ENCODE data around the gene THUMPD1.
A peak's percentile ranks its signal among the peaks of the same experiment; 100 is the strongest.
"Not testable (repeated sequence)": the region's sequence is repeated elsewhere in the genome, so short reads cannot be mapped to it uniquely, and the experiment has no call there.

Gene THUMPD1

DNA sequence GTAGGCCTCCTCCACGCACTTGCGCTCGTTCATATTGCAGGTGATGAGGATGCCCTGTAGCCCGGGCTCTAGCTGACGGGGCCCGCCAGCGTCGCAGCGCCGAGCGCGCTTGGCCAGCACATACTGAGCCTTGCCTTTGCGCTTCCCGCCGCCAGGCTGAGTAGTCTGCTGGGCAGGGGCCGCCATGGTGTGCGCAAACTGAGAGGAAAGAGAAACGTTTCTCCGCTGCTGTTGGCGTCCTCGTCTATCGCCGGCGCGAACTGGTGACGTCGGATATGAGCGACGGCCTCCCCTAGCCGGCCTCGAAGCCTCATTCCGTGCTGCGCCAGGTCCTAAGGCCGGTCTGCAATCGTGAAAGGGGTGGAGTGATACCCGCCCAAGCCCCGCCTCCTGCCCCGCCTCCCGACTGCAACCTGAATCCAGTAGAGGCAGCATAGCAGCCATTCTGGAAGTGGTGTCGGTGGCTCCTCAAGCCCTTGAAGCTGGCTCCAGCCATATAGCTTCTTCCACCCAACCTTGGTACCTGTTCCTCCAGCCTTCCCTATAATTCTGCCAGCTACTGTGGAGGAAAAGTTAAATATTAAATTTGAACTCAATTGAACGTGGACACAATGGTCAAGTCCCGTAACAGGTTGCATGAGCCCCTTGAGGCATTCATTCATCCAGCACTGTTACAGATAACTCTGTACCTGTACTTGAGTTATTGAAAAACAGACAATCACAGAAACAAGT lies at the start of gene THUMPD1:
THUMPD1 (minus strand) TSS at position 265 of the 732 bp plus-strand sequence; CDS start at position 186, 79 bp downstream.
- peak; percentile 75 to 86 for DNase-seq

DNA sequence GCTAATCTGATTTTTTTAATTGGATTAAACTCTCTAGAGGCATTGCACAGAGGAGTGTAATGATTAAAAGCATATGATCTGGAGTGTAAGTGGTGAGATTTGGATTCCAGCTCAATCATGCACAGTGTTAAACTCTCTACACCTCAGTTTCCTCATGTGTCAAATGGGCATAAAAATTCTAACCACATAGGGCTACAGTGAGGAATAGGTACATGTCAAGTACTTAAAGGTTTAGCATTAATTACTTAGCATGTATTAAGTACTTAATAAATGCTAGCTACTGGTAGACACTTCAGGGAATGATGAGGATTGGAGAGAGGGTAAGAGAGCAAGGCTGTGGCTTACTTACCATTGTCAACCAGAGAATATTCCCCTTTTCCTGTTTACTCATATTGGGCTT lies 47.5 kb upstream of the THUMPD1 start:
- no peak for DNase-seq

GRCh38 chr16:20784204-20784603 lies 42.6 kb upstream of the THUMPD1 start:
- no peak for DNase-seq

GRCh38 chr16:20782470-20782869 lies 40.9 kb upstream of the THUMPD1 start:
- no peak for DNase-seq

DNA sequence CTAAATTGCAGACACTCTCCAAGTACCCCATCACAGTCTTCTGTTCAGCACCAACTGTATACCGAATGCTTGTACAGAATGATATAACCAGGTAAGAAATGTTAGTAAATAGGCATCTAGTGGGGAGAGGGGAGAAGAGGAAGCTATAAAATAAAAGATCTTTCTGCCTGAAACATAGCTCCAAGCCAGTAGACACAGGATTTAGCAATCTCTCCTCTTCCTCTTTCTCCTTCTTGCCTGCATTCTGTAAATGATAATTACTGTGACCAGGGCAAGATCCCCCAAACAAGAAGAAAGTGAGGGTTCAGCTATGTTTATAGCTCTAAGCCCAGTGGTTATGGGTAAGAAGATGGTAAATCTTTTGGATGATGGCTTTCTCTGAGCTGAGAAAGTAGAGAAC lies 40.1 kb upstream of the THUMPD1 start:
- DNase-seq, result no peak

- peak in 1 of 2 donors; percentile 1 for DNase-seq
Measured at GRCh38 chr16:20774703-20775362, 33.2 kb upstream of the THUMPD1 start.

DNA sequence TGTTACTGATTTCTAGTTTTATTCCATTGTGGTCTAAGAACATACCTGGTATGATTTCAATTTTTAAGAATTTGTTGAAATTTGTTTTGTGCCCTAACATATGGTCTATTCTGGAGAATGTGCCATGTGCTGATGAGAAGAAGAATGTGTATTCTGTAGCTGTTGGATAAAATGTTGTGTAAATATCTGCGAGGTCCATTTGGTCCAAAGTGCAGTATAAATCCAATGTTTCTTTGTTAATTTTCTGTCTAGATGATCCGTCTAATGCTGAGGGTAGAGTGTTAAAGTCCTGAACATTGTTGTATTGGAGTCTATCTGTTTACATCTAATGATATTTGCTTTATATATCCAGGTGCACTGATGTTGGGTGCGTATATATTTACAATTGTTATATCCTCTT lies 32.1 kb upstream of the THUMPD1 start:
- no peak for DNase-seq

DNA sequence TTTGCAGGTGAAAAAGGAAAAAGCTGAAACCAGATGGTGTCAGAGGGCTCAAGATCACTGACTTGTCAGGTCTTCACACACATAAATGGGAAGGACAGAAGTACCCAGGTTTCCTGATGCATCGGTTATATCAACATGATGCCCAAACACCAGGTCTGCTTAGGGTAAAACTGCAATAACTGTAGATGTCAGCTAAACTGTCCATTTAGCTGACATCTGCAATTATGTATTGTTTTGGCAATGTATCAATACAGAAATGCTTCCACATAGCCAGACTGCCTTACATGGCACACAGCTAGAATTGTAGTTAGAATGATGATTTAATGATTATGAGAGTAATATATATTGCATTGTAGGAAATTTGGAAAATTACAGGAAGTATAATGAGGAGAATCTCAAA lies 27.2 kb upstream of the THUMPD1 start:
- no peak for DNase-seq

DNA sequence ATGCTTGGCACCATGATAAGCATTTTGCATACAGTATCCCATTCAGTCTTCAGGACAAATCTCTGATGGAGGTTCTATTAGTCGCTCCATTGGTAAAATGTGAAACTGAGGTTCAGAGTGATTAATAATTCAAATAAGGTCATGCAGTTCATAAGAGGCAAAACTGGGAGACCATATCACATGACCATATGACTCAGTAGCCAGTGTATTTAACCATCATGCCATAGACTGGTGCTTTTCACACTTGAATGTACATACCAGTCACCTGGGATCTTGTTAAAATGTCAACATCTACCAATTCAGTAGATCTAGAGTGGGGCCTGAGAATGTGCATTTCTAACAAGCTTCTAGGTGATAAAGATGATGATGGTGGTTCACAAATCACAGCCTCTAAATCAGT lies 26.5 kb upstream of the THUMPD1 start:
- no peak for DNase-seq

- DNase-seq, result no peak
Measured at GRCh38 chr16:20767577-20767976, 26.0 kb upstream of the THUMPD1 start.

- DNase-seq, result no peak
Measured at GRCh38 chr16:20766294-20766693, 24.7 kb upstream of the THUMPD1 start.

DNA sequence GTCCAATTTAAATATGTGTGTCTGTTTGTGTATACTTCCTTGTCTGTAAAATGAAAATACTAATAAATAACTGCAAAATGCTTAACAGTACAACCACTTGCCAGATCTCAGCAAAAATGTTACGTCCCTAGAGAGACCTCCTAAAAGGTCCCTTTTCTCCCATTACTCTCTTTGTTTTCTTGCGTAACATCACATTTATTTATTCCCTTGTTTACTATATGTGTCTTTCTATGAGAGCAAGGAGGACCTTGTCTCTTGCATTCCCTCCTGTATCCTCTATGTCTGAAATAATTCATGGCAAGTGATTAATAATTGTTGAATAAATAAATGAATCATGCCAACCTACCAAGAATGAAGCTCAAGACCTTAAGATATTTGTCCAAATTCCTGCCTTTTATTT lies 24.1 kb upstream of the THUMPD1 start:
- DNase-seq, result no peak

DNA sequence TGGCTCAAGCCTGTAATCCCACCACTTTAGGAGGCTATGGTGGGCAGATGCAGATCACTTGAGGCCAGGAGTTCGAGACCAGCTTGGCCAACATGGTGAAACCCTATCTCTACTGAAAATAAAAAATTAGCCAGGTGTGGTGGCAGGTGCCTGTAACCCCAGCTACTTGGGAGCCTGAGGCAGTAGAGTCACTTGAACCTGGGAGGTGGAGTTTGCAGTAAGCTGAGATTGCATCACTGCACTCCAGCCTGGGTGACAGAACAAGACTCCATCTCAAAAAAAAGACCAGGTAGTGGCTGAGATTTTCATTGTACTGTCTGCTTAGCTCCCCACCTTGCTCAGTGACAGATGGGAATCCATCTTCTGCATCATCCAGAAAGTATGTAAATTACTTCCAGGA lies 22.8 kb upstream of the THUMPD1 start:
- DNase-seq, result not testable (repeated sequence)

DNA sequence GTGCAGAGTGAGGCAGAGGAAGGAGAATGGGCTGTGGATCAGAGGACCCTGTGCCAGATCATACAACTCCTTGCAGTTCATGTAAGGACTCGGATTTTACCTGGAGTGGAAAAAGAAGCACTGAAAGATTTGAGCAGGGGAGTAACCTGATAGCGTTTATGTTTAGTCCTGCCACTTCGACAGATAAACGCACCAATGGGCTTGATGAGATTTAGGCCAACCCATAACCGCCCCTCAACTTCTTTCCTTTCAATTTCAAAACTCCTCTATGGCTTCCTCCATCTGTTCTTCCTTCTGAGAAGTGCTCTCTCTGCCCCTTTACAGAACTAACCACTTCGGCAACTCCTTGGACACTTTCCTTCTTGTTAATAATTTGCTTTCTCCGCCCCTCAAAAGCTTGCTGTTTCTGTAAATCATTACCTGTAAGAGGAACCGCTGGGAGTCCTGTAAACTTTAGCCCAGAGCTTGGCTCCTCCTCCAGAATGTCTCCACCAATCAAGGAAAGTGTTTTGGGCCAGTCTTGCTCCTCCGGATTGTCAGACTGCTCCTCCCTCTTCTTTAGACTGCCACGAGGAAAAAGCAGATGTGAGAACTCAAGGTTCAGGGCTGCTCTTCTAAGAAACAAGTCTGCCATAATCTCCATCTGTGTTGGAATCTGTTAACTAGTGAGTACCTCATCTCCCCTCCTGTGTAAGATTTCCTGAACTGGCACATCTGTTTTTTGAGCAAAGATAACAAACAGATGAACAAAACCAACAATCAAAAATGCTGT lies 22.0 kb upstream of the THUMPD1 start, which contains the start of gene ACSM3:
ACSM3 (plus strand) TSS at position 554 of the 772 bp plus-strand sequence. CDS start 6,021 bp downstream, outside the sequence.
- peak; percentile 5 to 13 for DNase-seq

GRCh38 chr16:20762404-20763123 lies 20.9 kb upstream of the THUMPD1 start:
- DNase-seq, result no peak

DNA sequence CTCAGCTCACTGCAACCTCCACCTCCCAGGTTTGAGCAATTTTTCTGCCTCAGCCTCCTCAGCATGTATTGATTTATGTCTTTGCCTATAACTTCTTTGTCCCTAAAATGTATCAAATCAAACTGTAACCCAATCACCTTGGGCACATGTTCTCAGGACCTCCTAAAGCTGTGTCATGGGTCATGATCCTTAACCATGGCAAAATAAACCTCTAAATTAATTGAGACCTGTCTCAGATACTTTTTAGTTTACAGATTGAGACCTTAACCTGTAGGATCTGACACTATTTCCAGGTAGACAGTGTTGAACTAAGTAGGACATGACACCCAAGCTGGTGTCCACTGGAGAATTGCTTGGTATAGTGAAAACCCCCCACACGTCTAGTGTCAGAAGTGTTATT lies 19.6 kb upstream of the THUMPD1 start:
- DNase-seq, result no peak

GRCh38 chr16:20760346-20760745 lies 18.7 kb upstream of the THUMPD1 start:
- no peak for DNase-seq

- DNase-seq, result not testable (repeated sequence)
Measured at GRCh38 chr16:20755799-20756198, 14.2 kb upstream of the THUMPD1 start.

- no peak for DNase-seq
Measured at GRCh38 chr16:20755238-20755637, 13.6 kb upstream of the THUMPD1 start.

DNA sequence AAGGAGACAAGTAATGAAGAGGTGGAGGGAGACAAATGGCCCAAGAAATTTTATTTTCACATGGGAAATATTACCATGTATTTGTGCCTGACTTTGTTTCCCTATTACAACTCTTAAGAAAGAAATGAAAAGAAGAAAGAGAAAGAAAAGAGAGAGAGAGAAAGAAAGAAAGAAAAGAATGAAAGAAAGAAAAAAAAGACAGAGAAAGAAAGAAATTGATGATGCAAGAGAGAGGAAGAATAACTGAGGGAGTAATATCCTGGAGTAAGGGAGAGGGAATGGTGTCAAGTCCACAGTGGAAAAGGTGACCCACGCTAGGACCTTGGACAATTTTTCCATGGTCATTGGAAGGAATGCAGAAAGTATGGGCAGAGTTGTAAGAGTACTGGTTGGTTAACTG lies 12.1 kb upstream of the THUMPD1 start:
- DNase-seq, result no peak

DNA sequence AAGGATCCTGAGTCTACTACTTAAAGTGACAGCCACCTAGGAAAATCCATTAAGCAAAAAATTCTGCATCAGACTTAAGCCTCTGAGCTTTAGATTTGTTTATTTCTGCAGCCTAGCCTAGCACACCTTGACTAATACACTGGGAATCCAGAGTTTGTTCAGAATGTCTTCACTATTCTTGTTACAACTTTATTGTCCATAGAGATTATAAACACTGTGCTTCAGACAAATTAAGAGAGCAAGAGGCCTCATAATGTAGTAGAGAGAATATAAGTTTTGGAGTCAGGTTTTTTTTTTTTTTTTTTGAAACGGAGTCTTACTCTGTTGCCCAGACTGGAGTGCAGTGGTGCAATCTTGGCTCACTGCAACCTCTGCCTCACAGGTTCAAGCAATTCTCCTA lies 8.9 kb upstream of the THUMPD1 start:
- DNase-seq, result no peak

DNA sequence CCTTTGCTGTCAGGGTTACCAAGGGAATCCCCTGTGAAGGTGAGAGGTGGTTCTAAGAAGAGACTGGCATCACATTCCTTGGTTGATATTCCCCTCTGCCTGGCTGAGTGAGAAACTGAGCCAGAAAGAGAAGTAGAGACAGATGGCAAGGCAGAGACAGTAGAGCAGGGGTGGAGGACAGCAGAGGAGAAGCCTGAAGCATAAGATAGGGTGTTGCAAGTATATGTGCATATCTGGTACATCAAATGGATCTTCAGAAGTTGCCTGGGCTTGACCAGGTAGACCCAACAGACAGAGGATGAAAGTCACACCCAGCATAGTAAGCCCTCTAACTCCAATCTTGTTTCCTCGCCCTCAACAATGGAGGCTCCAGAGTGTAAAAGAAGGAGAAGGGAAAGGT lies 7.9 kb upstream of the THUMPD1 start:
- DNase-seq, result no peak

Measured in hippocampal formation (tissue), 2 donors.